Lung (tissue), 12 donors: ENCODE results near the gene VKORC1. TPM values are rescaled to one million over a fixed set of nuclear protein-coding genes. Genes with fewer than 3 reads are reported as not detected.

ENCODE experiments used
- ATAC-seq: fragments of 200-7000 bp; cut with Tn5 transposase; one replicate; pipeline ENCODE4 v1.9.1; 2020; ENCODE audit warnings: moderate number of reproducible peaks; ENCODE audit not compliant: insufficient read depth, low FRiP score
- DNase-seq, 3 donors: peaks; one replicate each; pipeline ENCODE4 v3.0.0-alpha.2; 2013 to 2017
- H3K27ac ChIP-seq, 2 donors: one replicate each; pipeline ENCODE4 v1.5.1; 2013; ENCODE audit warnings: mild to moderate bottlenecking in 2 of 2, moderate library complexity in 2 of 2, control low read depth in 1 of 2, inconsistent platforms in 1 of 2, low read depth in 1 of 2, low read length in 1 of 2
- H3K27me3 ChIP-seq, 3 donors: one replicate each; pipeline ENCODE4 v1.5.1; 2013; ENCODE audit warnings: low read length in 2 of 3; ENCODE audit not compliant: control insufficient read depth in 3 of 3, insufficient read depth in 3 of 3
- H3K36me3 ChIP-seq, 4 donors: one replicate each; pipeline ENCODE4 v1.5.1; 2013; ENCODE audit warnings: low read length in 4 of 4, mild to moderate bottlenecking in 1 of 4, moderate library complexity in 1 of 4; ENCODE audit not compliant: control insufficient read depth in 4 of 4, insufficient read depth in 4 of 4
- H3K4me1 ChIP-seq, 5 donors: one replicate each; pipeline ENCODE4 v1.5.1; 2013; ENCODE audit warnings: low read length in 5 of 5, mild to moderate bottlenecking in 2 of 5, moderate library complexity in 1 of 5; ENCODE audit not compliant: control insufficient read depth in 5 of 5, insufficient read depth in 5 of 5
- H3K4me3 ChIP-seq: one replicate; pipeline ENCODE4 v1.5.1; 2013; ENCODE audit warnings: mild to moderate bottlenecking, control low read depth, moderate library complexity
- H3K9ac ChIP-seq, 2 donors: one replicate each; pipeline ENCODE4 v1.5.1; 2013; ENCODE audit warnings: low read length in 2 of 2, control low read depth in 1 of 2; ENCODE audit not compliant: insufficient read depth in 1 of 2
- H3K9me3 ChIP-seq, 4 donors: one replicate each; pipeline ENCODE4 v1.5.1; 2013; ENCODE audit warnings: low read length in 3 of 4, mild to moderate bottlenecking in 1 of 4, moderate library complexity in 1 of 4; ENCODE audit not compliant: control insufficient read depth in 4 of 4, insufficient read depth in 3 of 4
- CTCF ChIP-seq: IDR thresholded peaks from 2 replicates; pipeline ENCODE4 v1.5.1; 2012; ENCODE audit warnings: mild to moderate bottlenecking; ENCODE audit errors: control extremely low read depth, extremely low read depth
- WGBS, 2 donors: extraction: QIAGEN DNeasy Blood & Tissue Kit; methylation state at CpG; one replicate each; pipeline ENCODE4 v1.1.7; 2013; 5-methylcytosine and 5-hydroxymethylcytosine counted together
- polyA plus RNA-seq, 2 donors: library from polyadenylated mRNA; stranded (reverse); fragments of 200-250 nt; gene quantifications; one replicate each; pipeline ENCODE4 v1.2.1, GENCODE V29; 2013
- total RNA-seq, 2 donors: library from RNA; depleted of rRNA in 1 of 2; stranded (reverse); fragments of >200 nt in 1 of 2; gene quantifications; one replicate each; pipeline ENCODE4 v1.2.1, GENCODE V29; 2014 to 2021
- donor health status: control.
- donor health status: control.
- donor health status: Bipolar disorder and iron deficiency.
- donor health status: healthy.
- donor health status: DM: yes; HTN: yes; CAD: no.

VKORC1 gene
- total and polyA plus RNA-seq, 4 donors, result 49.4 to 118 (median 70.5) TPM

- H3K36me3 ChIP-seq, result peaks cover 18 to 29% (median 22%) of the 10 kb centered on the region in 4 donors
- TF ChIP-seq CTCF, result no peak
- DNase-seq (peak; percentile 99), ATAC-seq (peak; percentile 98)
- peaks cover 2 to 10% (median 7%) of the 10 kb centered on the region in 5 donors for H3K4me1 ChIP-seq
- WGBS, 2 donors, result 0% methylated on average over 62 to 67 of the region's 68 CpGs
- no peaks in the 10 kb centered on the region for H3K9me3 ChIP-seq
- peak within 1 kb of the TSS; percentile 59 for H3K4me3 ChIP-seq
- H3K27me3 ChIP-seq, result no peaks in the 10 kb centered on the region
- H3K9ac ChIP-seq, result peak within 1 kb of the TSS; percentile 58 to 91
- H3K27ac ChIP-seq, result peak within 1 kb of the TSS; percentile 98 to 99
These were observed 23.0 kb upstream of the VKORC1 start, which contains the start of gene KAT8 for GRCh38 chr16:31117384-31118222. Gene KAT8 (plus strand): TSS chr16:31117664. CDS start chr16:31117682, 18 bp downstream.

DNA sequence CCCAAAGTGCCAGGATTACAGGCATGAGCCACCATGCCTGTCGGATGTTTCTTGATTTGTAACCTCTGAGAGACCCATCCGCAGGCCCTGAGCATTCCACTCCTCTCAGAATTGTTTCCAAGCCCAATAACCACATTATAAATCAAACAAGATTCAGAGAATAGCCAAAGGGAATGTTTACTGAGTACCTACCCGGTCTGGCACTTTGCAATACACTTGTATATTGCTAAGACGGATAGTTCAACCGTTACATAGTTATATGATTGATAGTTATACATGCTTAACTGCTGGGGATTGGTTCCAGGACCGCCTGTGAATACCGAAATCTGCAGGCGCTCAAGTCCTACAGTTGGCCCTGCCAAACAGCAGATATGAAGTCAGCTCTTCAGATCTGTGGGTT, 19.9 kb upstream of the VKORC1 start:
- TF ChIP-seq CTCF, result no peak
- DNase-seq, result no peak
- peaks cover 2 to 12% (median 8%) of the 10 kb centered on the region in 5 donors for H3K4me1 ChIP-seq
- no peak overlapping the region for H3K4me3 ChIP-seq
- no peaks in the 10 kb centered on the region for H3K9me3 ChIP-seq
- H3K9ac ChIP-seq, result no peak overlapping the region
- no peaks in the 10 kb centered on the region for H3K27me3 ChIP-seq
- H3K27ac ChIP-seq, result no peak overlapping the region
- no peak for ATAC-seq
- H3K36me3 ChIP-seq, result peaks cover 0 to 28% (median 11%) of the 10 kb centered on the region in 4 donors
- 81 to 83% methylated on average over 8 of the region's 8 CpGs for WGBS, 2 donors

DNA sequence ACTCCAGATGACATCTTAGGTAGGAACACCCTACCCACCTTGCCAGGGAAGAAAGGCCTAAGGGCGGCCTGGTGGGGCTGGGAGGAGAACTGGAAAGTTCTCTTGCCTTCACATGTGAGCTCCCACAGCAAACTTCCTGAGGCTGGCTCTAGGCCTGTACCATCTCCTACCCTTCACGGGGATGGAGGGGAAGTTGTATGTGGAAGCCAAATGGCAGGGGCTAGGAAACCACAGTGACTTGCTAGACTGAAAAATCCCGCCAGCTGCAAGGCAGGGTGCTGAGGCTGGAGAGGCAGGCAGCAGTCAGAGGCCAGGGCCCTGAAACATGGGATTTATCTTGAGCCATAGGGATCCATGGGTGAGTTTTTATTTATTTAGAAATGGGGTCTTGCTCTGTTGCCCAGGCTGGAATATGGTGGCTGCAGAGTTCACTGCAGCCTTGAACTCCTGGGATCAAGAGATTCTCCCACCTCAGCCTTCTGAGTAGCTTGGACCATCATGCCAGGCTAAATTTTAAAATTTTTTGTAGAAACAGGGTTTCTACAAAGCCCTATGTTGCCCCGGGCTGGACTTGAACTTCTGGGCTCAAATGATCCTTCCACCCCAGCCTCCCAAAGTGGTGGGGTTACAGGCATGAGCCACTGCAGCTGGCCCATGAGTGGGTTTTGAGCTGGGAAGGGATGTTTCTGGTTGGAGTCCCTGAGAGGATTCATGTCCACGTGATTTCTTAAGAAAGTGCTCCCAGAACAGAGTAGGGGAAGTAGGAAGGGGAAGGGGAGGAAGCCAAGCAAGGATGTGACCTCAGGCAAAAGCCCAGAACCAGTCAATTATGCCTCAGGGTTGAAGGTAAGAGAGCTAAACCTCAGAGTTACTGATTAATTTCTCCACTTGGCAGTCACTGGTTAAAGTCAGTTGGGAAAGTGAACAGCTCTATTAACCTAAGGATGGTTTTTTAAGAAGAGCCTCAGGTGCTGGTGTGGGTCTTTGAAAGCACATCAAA, 18.8 kb upstream of the VKORC1 start:
- 37 to 67% methylated on average over 5 of the region's 5 CpGs for WGBS, 2 donors
- H3K27ac ChIP-seq, result peak overlapping the region; percentile 60 to 61
- ATAC-seq, result no peak
- H3K36me3 ChIP-seq, result peaks cover 0 to 28% (median 7%) of the 10 kb centered on the region in 4 donors
- H3K9me3 ChIP-seq, result no peaks in the 10 kb centered on the region
- H3K4me1 ChIP-seq, result peaks cover 0 to 15% (median 3%) of the 10 kb centered on the region in 5 donors
- peak in 1 of 3 donors; percentile 47 for DNase-seq
- TF ChIP-seq CTCF, result no peak
- H3K27me3 ChIP-seq, result no peaks in the 10 kb centered on the region
- no peak overlapping the region for H3K4me3 ChIP-seq
- H3K9ac ChIP-seq, result no peak overlapping the region
